NOMO-1 treated with dmso at 0.1 percent for 144 hours (cell line): ENCODE data around the gene RPL15.
"Not testable (repeated sequence)": the region's sequence is repeated elsewhere in the genome, so short reads cannot be mapped to it uniquely, and the experiment has no call there.

Experiments
- DNase-seq: peaks from one replicate; lab custom pipeline; 2025; ENCODE audit not compliant: unreplicated experiment; lab: John Stamatoyannopoulos, UW

RPL15 gene

GRCh38 chr3:23889386-23889785, 27.5 kb upstream of the RPL15 start:
- DNase-seq, result no peak

GRCh38 chr3:23889950-23890349, 27.0 kb upstream of the RPL15 start:
- DNase-seq, result no peak

GRCh38 chr3:23894254-23895061, 22.5 kb upstream of the RPL15 start:
- no peak for DNase-seq

DNA sequence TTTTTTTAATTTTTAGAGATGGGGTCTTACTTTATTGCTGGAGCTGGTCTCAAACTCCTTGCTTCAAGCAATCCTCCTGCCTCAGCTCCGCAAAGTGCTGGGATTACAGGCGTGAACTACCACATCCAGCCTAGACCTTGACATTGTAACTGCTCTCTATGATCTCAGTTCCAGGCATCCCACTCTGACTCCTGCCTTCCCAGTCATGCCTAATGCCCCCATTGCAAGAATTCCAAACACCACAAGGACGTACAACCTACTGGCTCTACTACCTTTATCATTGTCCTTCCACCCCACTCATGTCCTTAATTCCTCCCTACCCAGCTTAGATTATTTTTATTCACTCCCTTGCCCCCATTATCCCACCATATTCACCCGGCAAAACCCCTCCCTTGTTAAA, 21.8 kb upstream of the RPL15 start:
- no peak for DNase-seq

- no peak for DNase-seq
Measured at GRCh38 chr3:23900744-23901143, 16.2 kb upstream of the RPL15 start.

DNA sequence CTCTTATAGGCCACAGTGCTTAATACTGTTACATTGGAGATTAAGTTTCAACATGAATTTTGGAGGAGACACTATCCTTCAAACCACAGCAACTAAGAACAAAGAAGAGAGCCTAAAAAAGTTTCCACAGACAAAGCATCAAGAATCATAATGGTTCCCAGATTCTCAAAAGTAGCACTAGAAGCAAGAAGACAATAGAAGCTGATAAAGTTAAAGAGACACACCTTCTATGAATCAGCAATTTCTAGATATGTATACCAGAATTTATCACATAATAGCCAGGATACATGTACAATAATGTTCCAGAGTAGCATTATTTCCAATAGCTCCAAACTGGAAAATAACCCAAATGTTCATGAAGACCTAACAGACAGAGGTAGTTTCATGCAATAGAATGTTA, 12.4 kb upstream of the RPL15 start:
- DNase-seq, result no peak

- no peak for DNase-seq
Measured at GRCh38 chr3:23909341-23909740, 7.6 kb upstream of the RPL15 start.

GRCh38 chr3:23911397-23911796, 5.5 kb upstream of the RPL15 start:
- no peak for DNase-seq

DNA sequence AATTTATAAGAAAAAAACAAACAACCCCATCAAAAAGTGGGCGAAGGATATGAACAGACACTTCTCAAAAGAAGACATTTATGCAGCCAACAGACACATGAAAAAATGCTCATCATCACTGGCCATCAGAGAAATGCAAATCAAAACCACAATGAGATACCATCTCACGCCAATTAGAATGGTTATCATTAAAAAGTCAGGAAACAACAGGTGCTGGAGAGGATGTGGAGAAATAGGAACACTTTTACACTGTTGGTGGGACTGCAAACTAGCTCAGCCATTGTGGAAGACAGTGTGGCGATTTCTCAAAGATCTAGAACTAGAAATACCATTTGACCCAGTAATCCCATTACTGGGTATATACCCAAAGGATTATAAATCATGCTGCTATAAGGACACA, 4.6 kb upstream of the RPL15 start:
- not testable (repeated sequence) for DNase-seq

- DNase-seq, result no peak
Measured at GRCh38 chr3:23913182-23913581, 3.8 kb upstream of the RPL15 start.

- DNase-seq, result no peak
Measured at GRCh38 chr3:23913873-23914743, 2.8 kb upstream of the RPL15 start.

DNA sequence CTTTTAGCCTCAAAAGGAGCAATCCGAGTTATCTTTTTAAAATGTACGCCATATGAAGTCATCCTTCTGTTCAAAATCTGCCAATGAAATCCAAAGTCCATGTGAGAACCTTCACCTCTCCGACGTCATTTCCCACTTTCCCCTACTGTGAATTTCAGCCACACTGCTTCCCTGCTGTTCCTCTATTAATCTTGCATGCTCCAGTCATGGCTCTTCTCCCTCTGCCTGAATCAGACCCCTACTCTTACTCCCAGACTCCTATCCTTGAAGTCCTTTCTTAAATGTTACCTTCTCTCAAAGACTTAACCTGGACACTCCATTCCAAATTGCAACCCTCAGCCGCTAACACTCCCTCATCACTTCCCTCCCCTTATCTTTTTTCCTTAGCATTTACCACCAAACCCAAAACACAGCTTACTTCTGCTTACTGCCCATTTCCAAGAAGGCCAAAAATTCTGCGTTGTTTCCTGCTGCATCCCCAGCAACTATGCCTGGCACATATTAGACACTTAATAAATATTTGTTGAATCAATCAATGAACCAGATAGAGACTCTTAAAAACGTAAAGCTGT, 1.3 kb upstream of the RPL15 start:
- no peak for DNase-seq

DNA sequence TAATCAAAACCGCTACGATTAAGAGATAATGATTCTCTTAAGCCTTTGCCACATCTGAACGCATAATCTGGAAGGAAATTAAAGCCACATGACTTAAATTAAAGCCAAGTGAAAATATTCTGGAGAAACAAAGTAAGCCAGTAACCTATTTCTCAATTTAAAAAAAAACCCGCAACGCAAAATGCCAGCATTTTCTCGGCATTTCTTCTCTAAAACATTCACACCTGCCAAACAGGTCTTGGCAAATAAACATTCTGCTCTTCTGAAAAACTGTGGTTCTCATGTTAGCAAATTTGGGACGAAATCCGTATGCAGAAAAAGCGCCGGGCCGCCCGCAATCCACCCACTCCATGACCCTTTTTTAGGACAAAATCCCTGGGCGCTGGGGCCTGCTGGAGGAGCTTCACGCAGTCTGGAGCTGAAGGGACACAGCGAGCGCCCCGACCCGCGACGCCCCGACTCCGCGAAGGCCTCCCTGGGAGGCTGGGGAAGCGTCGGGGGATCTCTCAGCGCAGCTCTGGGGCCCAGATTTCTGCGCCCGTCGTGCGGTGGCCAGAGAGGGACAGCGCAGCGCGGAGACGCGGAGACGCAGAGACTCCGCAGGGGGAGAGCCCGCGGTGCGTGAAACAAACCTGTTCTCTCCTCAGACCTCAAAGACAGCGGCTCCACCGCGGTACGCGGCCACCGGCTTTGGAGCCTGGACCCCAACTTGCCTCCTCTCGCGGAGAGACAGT, 613 bp upstream of the RPL15 start:
- DNase-seq, result no peak

DNA sequence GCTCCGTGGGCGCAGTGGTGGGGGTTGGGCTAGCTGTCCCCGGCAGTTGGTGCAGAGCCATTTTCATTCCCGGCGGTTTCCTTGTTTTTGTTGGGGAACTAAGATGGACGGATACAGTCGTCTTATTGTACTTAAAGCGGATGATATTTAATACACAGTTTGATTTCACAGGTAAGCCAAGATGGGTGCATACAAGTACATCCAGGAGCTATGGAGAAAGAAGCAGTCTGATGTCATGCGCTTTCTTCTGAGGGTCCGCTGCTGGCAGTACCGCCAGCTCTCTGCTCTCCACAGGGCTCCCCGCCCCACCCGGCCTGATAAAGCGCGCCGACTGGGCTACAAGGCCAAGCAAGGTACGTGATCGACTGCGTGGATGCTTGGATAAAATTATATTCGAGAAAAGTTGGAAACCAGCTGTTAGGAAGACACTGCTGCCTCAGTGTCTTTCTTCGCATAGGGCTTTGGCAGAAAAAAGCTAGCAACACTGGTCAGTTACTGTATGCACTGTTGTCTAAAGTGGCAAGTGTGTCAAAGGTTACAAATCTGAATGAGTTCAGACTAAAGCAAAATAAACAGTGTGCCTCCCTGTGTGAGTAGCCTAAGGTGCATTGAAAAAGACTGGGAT, 859 bp downstream of the RPL15 start:
- peak; percentile 38 for DNase-seq

DNA sequence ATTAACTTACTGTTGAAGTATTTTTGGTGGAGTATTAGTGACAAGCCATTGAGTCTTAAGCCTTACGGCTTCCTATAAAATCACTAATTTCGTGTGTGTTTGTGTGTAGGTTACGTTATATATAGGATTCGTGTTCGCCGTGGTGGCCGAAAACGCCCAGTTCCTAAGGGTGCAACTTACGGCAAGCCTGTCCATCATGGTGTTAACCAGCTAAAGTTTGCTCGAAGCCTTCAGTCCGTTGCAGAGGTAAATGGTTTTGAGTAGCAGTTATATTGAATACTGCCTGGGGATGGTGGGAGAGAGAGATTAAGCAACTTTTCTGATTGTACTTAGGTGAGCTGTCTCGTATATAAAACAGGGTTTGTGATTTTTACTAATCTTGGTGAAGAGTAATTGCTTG, 1.4 kb downstream of the RPL15 start:
- DNase-seq, result not testable (repeated sequence)

DNA sequence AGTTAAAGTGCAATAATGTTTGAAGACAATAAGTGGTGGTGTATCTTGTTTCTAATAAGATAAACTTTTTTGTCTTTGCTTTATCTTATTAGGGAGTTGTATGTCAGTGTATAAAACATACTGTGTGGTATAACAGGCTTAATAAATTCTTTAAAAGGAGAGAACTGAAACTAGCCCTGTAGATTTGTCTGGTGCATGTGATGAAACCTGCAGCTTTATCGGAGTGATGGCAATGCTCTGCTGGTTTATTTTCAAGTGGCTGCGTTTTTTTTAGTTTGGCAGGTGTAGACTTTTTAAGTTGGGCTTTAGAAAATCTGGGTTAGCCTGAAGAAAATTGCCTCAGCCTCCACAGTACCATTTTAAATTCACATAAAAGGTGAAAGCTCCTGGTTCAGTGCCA, 2.7 kb downstream of the RPL15 start:
- no peak for DNase-seq

DNA sequence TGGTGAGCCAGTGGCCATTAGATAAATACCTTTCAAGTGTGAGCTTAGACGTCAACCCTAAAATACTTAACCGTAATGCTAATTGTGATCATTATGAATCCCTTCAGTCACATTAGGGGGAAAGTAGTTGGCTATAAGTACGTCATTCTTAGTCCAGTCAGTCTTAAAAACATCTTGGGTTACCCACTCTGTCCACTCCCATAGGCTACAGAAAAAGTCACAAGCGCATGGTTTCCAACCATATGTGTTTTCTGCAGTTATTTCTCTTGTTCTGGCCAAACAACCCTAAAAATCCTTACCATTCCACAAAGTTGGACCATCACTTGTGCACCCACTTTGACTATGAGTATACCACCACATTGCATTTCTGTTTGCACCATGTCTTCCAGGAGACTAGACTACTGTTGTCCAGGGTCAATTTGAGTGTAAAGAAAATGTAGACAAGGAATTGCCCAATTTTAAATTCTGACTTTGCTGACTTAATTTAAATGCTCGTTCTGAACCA, 3.3 kb downstream of the RPL15 start:
- DNase-seq, result no peak

DNA sequence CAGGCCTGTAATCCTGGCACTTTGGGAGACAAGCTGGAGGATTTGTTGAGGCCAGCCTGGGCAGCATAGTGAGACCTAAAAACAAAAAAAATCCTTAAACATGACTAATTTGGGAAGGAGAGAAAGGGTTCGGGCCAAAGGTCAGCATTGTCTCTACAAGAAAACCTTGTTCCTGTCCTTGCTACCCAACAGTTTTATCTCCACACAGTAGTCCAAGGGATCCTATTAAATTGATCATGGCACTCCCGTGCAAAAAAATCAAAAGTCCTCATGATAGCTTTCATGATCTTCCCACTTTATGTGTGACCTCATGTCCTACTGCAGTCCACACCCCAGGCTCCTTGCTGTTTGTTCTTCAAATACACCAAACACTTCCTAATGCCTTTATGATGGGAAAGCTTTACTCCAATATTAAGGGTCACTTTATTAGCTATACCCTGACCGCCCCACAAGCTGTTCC, 4.2 kb downstream of the RPL15 start:
- no peak for DNase-seq

- DNase-seq, result no peak
Measured at GRCh38 chr3:23923786-23924185, 6.9 kb downstream of the RPL15 start.

- no peak for DNase-seq
Measured at GRCh38 chr3:23926246-23926645, 9.3 kb downstream of the RPL15 start.
